H9 (cell line): ENCODE data around the gene TBC1D1. TPM values are rescaled to one million over a fixed set of nuclear protein-coding genes. Genes with fewer than 3 reads are reported as not detected.
A peak's percentile ranks its signal among the peaks of the same experiment; 100 is the strongest.

Source experiments
- DNase-seq: peaks from one replicate; pipeline ENCODE4 v3.0.0-alpha.2; 2017
- H2AFZ ChIP-seq: one replicate; pipeline ENCODE4 v1.6.1; 2013; ENCODE audit warnings: mild to moderate bottlenecking, low read length, control low read depth, moderate library complexity
- H2AK5ac ChIP-seq: 2 replicates; pipeline ENCODE4 v1.6.1; 2013; ENCODE audit warnings: low read length, control low read depth, mixed read lengths; ENCODE audit not compliant: insufficient read length
- H2BK120ac ChIP-seq: one replicate; pipeline ENCODE4 v1.6.1; 2013; ENCODE audit warnings: low read depth, mild to moderate bottlenecking, low read length, control low read depth, inconsistent platforms; ENCODE audit not compliant: poor library complexity, severe bottlenecking
- H2BK12ac ChIP-seq: 2 replicates; pipeline ENCODE4 v1.6.1; 2013; ENCODE audit warnings: low read length, control low read depth, mixed read lengths, low read depth; ENCODE audit not compliant: insufficient read length
- H2BK15ac ChIP-seq: 2 replicates; pipeline ENCODE4 v1.6.1; 2013; ENCODE audit warnings: low read depth, low read length, control low read depth
- H2BK20ac ChIP-seq: one replicate; pipeline ENCODE4 v1.6.1; 2013; ENCODE audit warnings: low read depth, mild to moderate bottlenecking, low read length, control low read depth, inconsistent platforms; ENCODE audit not compliant: poor library complexity, severe bottlenecking
- H2BK5ac ChIP-seq: 2 replicates; pipeline ENCODE4 v1.6.1; 2013; ENCODE audit warnings: low read length, control low read depth, mixed read lengths; ENCODE audit not compliant: insufficient read length
- H3K14ac ChIP-seq: 2 replicates; pipeline ENCODE4 v1.6.1; 2013; ENCODE audit warnings: low read length, control low read depth; ENCODE audit not compliant: insufficient read depth
- H3K18ac ChIP-seq: 2 replicates; pipeline ENCODE4 v1.6.1; 2013; ENCODE audit warnings: low read depth, mild to moderate bottlenecking, mixed read lengths, low read length, control low read depth; ENCODE audit not compliant: insufficient read length
- H3K23ac ChIP-seq: 2 replicates; pipeline ENCODE4 v1.6.1; 2013; ENCODE audit warnings: low read length, control low read depth, mixed read lengths, low read depth; ENCODE audit not compliant: insufficient read length
- H3K23me2 ChIP-seq: 2 replicates; pipeline ENCODE4 v1.6.1; 2013; ENCODE audit warnings: low read depth, mild to moderate bottlenecking, mixed read lengths, low read length, control low read depth; ENCODE audit not compliant: insufficient read length, poor library complexity, severe bottlenecking
- H3K27ac ChIP-seq: 2 replicates; pipeline ENCODE4 v1.5.1; 2013; ENCODE audit warnings: low read length, control low read depth, mixed read lengths, low read depth; ENCODE audit not compliant: insufficient read length
- H3K27me3 ChIP-seq: 2 replicates; pipeline ENCODE4 v1.6.1; 2013; ENCODE audit warnings: low read length, control low read depth, inconsistent platforms; ENCODE audit not compliant: insufficient read depth
- H3K4ac ChIP-seq: 2 replicates; pipeline ENCODE4 v1.6.1; 2013; ENCODE audit warnings: low read depth, mild to moderate bottlenecking, control low read depth, inconsistent platforms, low read length, moderate library complexity
- H3K4me1 ChIP-seq: 2 replicates; pipeline ENCODE4 v1.6.1; 2013; ENCODE audit warnings: low read length, control low read depth, inconsistent platforms; ENCODE audit not compliant: insufficient read depth
- H3K4me2 ChIP-seq: 2 replicates; pipeline ENCODE4 v1.6.1; 2013; ENCODE audit warnings: low read length, control low read depth, mixed read lengths; ENCODE audit not compliant: insufficient read length, insufficient read depth
- H3K56ac ChIP-seq: 2 replicates; pipeline ENCODE4 v1.6.1; 2013; ENCODE audit warnings: low read depth, mild to moderate bottlenecking, mixed read lengths, low read length, control low read depth; ENCODE audit not compliant: insufficient read length
- H3K79me1 ChIP-seq: 2 replicates; pipeline ENCODE4 v1.6.1; 2013; ENCODE audit warnings: low read depth, mild to moderate bottlenecking, moderate library complexity, low read length, control low read depth, inconsistent platforms; ENCODE audit not compliant: insufficient read depth, poor library complexity, severe bottlenecking
- H3K79me2 ChIP-seq: 2 replicates; pipeline ENCODE4 v1.6.1; 2013; ENCODE audit warnings: low read length, control low read depth, inconsistent platforms; ENCODE audit not compliant: insufficient read depth
- H3K9ac ChIP-seq: 2 replicates; pipeline ENCODE4 v1.6.1; 2013; ENCODE audit warnings: low read length, control low read depth, mixed read lengths; ENCODE audit not compliant: insufficient read length; ENCODE audit errors: extremely low read depth
- H3K9me3 ChIP-seq: one replicate; pipeline ENCODE4 v1.6.1; 2013; ENCODE audit warnings: low read depth, low read length, inconsistent platforms; ENCODE audit not compliant: control insufficient read depth
- H3T11ph ChIP-seq: one replicate; pipeline ENCODE4 v1.6.1; 2013; ENCODE audit warnings: mild to moderate bottlenecking, low read length, control low read depth, inconsistent platforms
- H4K20me1 ChIP-seq: one replicate; pipeline ENCODE4 v1.6.1; 2013; ENCODE audit not compliant: control insufficient read depth, insufficient read length, insufficient read depth
- H4K5ac ChIP-seq: 2 replicates; pipeline ENCODE4 v1.6.1; 2013; ENCODE audit warnings: low read depth, mild to moderate bottlenecking, mixed read lengths, low read length, control low read depth; ENCODE audit not compliant: insufficient read length
- H4K8ac ChIP-seq: replicated peaks from 2 replicates; pipeline ENCODE4 v1.6.1; 2013; ENCODE audit warnings: low read length, control low read depth, mixed read lengths, low read depth; ENCODE audit not compliant: insufficient read length
- H4K91ac ChIP-seq: 2 replicates; pipeline ENCODE4 v1.6.1; 2013; ENCODE audit warnings: low read depth, mild to moderate bottlenecking, moderate library complexity, mixed read lengths, low read length, control low read depth; ENCODE audit not compliant: insufficient read length
- H3K27ac Mint-ChIP-seq, 3 experiments: 2 replicates in 2 of 3; 3 replicates in 1 of 3; pipeline ENCODE4 v1.8.0; 2020 to 2021; ENCODE audit warnings: mixed read lengths in 3 of 3, mild to moderate bottlenecking in 1 of 3, moderate library complexity in 1 of 3
- H3K27me3 Mint-ChIP-seq: 2 replicates; pipeline ENCODE4 v1.8.0; 2021; ENCODE audit warnings: low read depth, mild to moderate bottlenecking, moderate library complexity, mixed read lengths
- H3K36me3 Mint-ChIP-seq, 3 experiments: 2 replicates in 2 of 3; 3 replicates in 1 of 3; pipeline ENCODE4 v1.8.0; 2020 to 2021; ENCODE audit warnings: low read depth in 3 of 3, mixed read lengths in 3 of 3; ENCODE audit not compliant: insufficient read depth in 1 of 3
- H3K4me1 Mint-ChIP-seq, 2 experiments: 2 replicates each; pipeline ENCODE4 v1.8.0; 2020; ENCODE audit warnings: mixed read lengths in 2 of 2
- H3K4me3 Mint-ChIP-seq, 2 experiments: 2 replicates in 1 of 2; 3 replicates in 1 of 2; pipeline ENCODE4 v1.8.0; 2020 to 2021; ENCODE audit warnings: mild to moderate bottlenecking in 2 of 2, mixed read lengths in 2 of 2, moderate library complexity in 1 of 2
- H3K9me3 Mint-ChIP-seq, 2 experiments: 2 replicates in 1 of 2; 3 replicates in 1 of 2; pipeline ENCODE4 v1.8.0; 2020; ENCODE audit warnings: mild to moderate bottlenecking in 2 of 2, mixed read lengths in 2 of 2, moderate library complexity in 1 of 2
- WGBS: extraction: QIAGEN DNeasy Blood & Tissue Kit; methylation state at CpG from one replicate; pipeline ENCODE4 v1.1.7; 2013; ENCODE audit warnings: missing lambda C conversion rate, low lambda C conversion rate, mixed read lengths; ENCODE audit not compliant: insufficient read length; ENCODE audit errors: extremely low coverage; 5-methylcytosine and 5-hydroxymethylcytosine counted together
- total RNA-seq: library from RNA; stranded (reverse); gene quantifications from 2 replicates; pipeline ENCODE4 v1.2.1, GENCODE V29; 2021
- TF ChIP-seq, protein P1 (sequence below): fragments of 200-600 bp; sonication (generic); conservative IDR thresholded peaks from 3 replicates; pipeline ENCODE4 v1.8.0; 2021; ENCODE audit warnings: antibody characterized with exemption, mild to moderate bottlenecking

The TBC1D1 gene
- total RNA-seq, 1 experiment from 2014 or later, result 109 TPM

GRCh38 chr4:38073596-38074234, 182.8 kb downstream of the TBC1D1 start:
- Histone ChIP-seq H2BK20ac (no peak overlapping the region), H4K91ac (no peak overlapping the region), H3K79me1 (no peaks in the 10 kb centered on the region), H3K9me3 (no peaks in the 10 kb centered on the region), H3T11ph (no peak overlapping the region), H3K23ac (no peak overlapping the region), H3K18ac (no peak overlapping the region), H2AK5ac (no peak overlapping the region), H2BK15ac (no peak overlapping the region), H2AFZ (no peak overlapping the region), H3K23me2 (no peaks in the 10 kb centered on the region), H3K4ac (no peak overlapping the region), H3K4me2 (no peak overlapping the region), H3K4me1 (no peaks in the 10 kb centered on the region), H3K79me2 (no peaks in the 10 kb centered on the region), H3K56ac (no peak overlapping the region), H3K27ac (no peak overlapping the region), H4K20me1 (no peaks in the 10 kb centered on the region), H2BK5ac (no peak overlapping the region), H4K5ac (no peak overlapping the region), H3K14ac (no peak overlapping the region), H2BK120ac (no peak overlapping the region), H4K8ac (no peak overlapping the region), H3K27me3 (no peaks in the 10 kb centered on the region), H3K9ac (no peak overlapping the region), H2BK12ac (no peak overlapping the region)
- no peak for DNase-seq
- TF ChIP-seq, protein P1, sequence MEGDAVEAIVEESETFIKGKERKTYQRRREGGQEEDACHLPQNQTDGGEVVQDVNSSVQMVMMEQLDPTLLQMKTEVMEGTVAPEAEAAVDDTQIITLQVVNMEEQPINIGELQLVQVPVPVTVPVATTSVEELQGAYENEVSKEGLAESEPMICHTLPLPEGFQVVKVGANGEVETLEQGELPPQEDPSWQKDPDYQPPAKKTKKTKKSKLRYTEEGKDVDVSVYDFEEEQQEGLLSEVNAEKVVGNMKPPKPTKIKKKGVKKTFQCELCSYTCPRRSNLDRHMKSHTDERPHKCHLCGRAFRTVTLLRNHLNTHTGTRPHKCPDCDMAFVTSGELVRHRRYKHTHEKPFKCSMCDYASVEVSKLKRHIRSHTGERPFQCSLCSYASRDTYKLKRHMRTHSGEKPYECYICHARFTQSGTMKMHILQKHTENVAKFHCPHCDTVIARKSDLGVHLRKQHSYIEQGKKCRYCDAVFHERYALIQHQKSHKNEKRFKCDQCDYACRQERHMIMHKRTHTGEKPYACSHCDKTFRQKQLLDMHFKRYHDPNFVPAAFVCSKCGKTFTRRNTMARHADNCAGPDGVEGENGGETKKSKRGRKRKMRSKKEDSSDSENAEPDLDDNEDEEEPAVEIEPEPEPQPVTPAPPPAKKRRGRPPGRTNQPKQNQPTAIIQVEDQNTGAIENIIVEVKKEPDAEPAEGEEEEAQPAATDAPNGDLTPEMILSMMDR, result no peak
- H3K4me1 Mint-ChIP-seq, result peaks cover 6 to 9% of the 10 kb centered on the region in 2 experiments
- no peaks in the 10 kb centered on the region for H3K9me3 Mint-ChIP-seq
- no peaks in the 10 kb centered on the region for H3K27me3 Mint-ChIP-seq
- H3K4me3 Mint-ChIP-seq, result no peak overlapping the region
- H3K36me3 Mint-ChIP-seq, result peaks cover 8 to 9% (median 8%) of the 10 kb centered on the region in 3 experiments; a peak in 5 of 7 replicates
- WGBS, result no CpG with 5 or more reads among the region's 4 CpGs
- H3K27ac Mint-ChIP-seq, result peak overlapping the region in 2 of 3 experiments; percentile 28 to 68; a peak in 2 of 7 replicates
